ENCODE measurements around the gene HERC6. TPM values are rescaled to one million over a fixed set of nuclear protein-coding genes. Genes with fewer than 3 reads are reported as not detected.

HERC6 gene
- total RNA-seq, 2 donors from 2014 or later, result 9.9 to 12.7 TPM

DNA sequence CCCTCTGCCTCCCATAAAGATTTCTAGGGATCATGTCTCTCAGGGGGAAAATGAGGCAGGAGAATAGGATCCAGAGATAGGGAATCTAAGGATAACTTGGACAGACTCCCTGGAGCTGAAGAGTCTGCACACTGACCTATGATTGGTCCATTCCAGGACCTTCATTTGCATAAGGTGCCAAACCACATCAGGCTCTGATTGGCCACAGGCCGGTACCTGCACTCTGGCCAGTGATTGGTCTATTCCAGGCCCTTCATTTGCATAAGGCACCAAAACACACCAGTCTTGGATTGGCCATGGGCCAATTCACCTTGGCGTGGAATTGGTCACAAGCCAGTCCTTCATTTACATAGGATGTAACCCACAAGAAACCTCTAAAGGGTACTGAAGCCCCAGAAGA is 74.3 kb downstream of the HERC6 start:
- H3K27ac ChIP-seq (ENCODE audit: low read depth, low read length), result no peak overlapping the region
- no peaks in the 10 kb centered on the region for H3K36me3 ChIP-seq (ENCODE audit: control insufficient read depth, insufficient read depth, low read length)
- H3K9me3 Mint-ChIP-seq, result peaks cover 5% of the 10 kb centered on the region
- H3K27ac Mint-ChIP-seq, result no peak overlapping the region
- no peaks in the 10 kb centered on the region for H3K36me3 Mint-ChIP-seq (ENCODE audit: low read depth)
- TF ChIP-seq, protein P1, sequence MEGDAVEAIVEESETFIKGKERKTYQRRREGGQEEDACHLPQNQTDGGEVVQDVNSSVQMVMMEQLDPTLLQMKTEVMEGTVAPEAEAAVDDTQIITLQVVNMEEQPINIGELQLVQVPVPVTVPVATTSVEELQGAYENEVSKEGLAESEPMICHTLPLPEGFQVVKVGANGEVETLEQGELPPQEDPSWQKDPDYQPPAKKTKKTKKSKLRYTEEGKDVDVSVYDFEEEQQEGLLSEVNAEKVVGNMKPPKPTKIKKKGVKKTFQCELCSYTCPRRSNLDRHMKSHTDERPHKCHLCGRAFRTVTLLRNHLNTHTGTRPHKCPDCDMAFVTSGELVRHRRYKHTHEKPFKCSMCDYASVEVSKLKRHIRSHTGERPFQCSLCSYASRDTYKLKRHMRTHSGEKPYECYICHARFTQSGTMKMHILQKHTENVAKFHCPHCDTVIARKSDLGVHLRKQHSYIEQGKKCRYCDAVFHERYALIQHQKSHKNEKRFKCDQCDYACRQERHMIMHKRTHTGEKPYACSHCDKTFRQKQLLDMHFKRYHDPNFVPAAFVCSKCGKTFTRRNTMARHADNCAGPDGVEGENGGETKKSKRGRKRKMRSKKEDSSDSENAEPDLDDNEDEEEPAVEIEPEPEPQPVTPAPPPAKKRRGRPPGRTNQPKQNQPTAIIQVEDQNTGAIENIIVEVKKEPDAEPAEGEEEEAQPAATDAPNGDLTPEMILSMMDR (conservative IDR thresholded peaks at IDR 0.05), result no peak
- no peak overlapping the region for H3K4me3 ChIP-seq (ENCODE audit: low read length)
- peaks cover 8% of the 10 kb centered on the region for H3K27me3 ChIP-seq (ENCODE audit: control insufficient read depth, insufficient read depth, low read length, poor library complexity, severe bottlenecking)
- H3K4me1 Mint-ChIP-seq, result peaks cover 2% of the 10 kb centered on the region
- H3K9me3 ChIP-seq (ENCODE audit: control insufficient read depth, low read length), result no peaks in the 10 kb centered on the region
- H3K4me1 ChIP-seq (ENCODE audit: control insufficient read depth, insufficient read depth, low read length), result no peaks in the 10 kb centered on the region
- peaks cover 8% of the 10 kb centered on the region for H3K27me3 Mint-ChIP-seq (ENCODE audit: insufficient read depth)
- no peak overlapping the region for H3K4me3 Mint-ChIP-seq
- no peak for DNase-seq
- no peak overlapping the region for H3K9ac ChIP-seq (ENCODE audit: extremely low read depth, low read length, poor library complexity, severe bottlenecking)
- 94 to 96% methylated on average over 2 of the region's 2 CpGs for WGBS, 2 experiments (ENCODE audit: insufficient coverage in 1 of 2, insufficient read length in 1 of 2)

DNA sequence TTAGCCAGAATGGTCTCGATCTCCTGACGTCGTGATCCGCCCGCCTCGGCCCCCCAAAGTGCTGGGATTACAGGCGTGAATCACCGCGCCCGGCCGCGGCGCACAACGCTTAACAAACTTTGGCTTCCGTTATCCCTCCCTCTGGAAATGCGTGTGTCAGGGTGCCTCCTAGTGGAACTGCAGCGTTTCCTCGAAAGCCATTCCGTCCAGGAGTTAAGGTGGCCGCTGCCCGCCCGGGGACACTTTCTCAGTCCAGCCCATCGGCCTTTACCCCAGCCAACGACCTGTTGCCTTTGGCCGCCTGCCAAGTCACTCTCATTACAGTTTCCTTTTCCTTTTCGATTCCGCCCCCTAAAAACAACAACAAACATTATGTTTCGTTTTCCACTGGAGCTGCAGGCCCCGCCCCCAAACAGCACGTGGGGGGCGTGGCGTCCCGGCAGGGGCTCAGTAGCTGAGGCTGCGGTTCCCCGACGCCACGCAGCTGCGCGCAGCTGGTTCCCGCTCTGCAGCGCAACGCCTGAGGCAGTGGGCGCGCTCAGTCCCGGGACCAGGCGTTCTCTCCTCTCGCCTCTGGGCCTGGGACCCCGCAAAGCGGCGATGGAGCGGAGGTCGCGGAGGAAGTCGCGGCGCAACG is 78.1 kb downstream of the HERC6 start, which contains the start of gene HERC5:
Gene HERC5 (plus strand): TSS at position 450 of the 637 bp plus-strand sequence. CDS start 151 bp downstream, at position 601.
- Mint-ChIP-seq H3K9me3 (peaks cover 5% of the 10 kb centered on the region), H3K4me3 (peak within 1 kb of the TSS; percentile 77), H3K27me3 (ENCODE audit: insufficient read depth) (peaks cover 18% of the 10 kb centered on the region), H3K4me1 (peaks cover 4% of the 10 kb centered on the region), H3K27ac (peak within 1 kb of the TSS; percentile 92), H3K36me3 (ENCODE audit: low read depth) (no peaks in the 10 kb centered on the region)
- Histone ChIP-seq H3K9ac (ENCODE audit: extremely low read depth, low read length, poor library complexity, severe bottlenecking) (peak within 1 kb of the TSS; percentile 41), H3K9me3 (ENCODE audit: control insufficient read depth, low read length) (no peaks in the 10 kb centered on the region), H3K27ac (ENCODE audit: low read depth, low read length) (no peak within 1 kb of the TSS), H3K4me3 (ENCODE audit: low read length) (peak within 1 kb of the TSS; percentile 78), H3K36me3 (ENCODE audit: control insufficient read depth, insufficient read depth, low read length) (no peaks in the 10 kb centered on the region), H3K4me1 (ENCODE audit: control insufficient read depth, insufficient read depth, low read length) (peaks cover 2% of the 10 kb centered on the region), H3K27me3 (ENCODE audit: control insufficient read depth, insufficient read depth, low read length, poor library complexity, severe bottlenecking) (peaks cover 20% of the 10 kb centered on the region)
- TF ChIP-seq, protein P1 (conservative IDR thresholded peaks at IDR 0.05), result peak; percentile 86
- DNase-seq, result peak; percentile 97
- WGBS, 2 experiments (ENCODE audit: insufficient coverage in 1 of 2, insufficient read length in 1 of 2), result 0 to 1% methylated on average over 23 to 57 of the region's 57 CpGs

DNA sequence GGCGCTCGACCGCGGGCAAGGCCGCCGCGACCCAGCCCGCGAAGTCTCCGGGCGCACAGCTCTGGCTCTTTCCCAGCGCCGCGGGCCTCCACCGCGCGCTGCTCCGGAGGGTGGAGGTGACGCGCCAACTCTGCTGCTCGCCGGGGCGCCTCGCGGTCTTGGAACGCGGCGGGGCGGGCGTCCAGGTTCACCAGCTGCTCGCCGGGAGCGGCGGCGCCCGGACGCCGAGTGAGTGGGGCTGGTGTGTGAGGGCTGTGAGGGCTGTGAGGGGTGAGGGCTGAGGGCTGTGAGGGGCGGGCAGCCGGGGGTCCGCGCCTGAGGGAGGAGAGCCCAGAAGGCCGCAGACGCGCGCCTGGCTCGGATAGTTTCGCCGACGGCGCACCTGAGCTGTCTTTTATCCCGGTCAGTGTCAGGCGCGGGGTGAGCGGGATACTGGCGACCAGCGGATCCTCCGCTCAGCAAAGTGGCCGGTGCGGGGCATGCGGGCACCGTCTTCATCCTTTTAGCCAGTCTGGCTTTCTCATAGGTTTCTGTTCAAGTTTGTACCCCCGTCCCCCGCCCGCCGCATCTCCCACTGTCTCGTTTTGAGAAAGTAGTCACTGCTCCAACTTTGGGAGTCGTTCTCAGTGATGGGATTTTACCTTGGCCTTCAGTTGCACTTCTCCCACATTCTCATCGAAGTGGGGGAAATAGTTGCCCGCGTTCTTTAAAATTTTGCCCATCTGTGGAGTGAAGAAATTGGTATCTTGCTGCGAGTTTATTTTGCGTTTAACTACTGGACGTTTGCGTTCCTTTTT is 78.9 kb downstream of the HERC6 start:
- TF ChIP-seq, protein P1 (conservative IDR thresholded peaks at IDR 0.05), result no peak
- DNase-seq, result peak; percentile 86
- no peak overlapping the region for H3K27ac ChIP-seq (ENCODE audit: low read depth, low read length)
- peak overlapping the region; percentile 78 for H3K4me3 ChIP-seq (ENCODE audit: low read length)
- H3K9me3 ChIP-seq (ENCODE audit: control insufficient read depth, low read length), result no peaks in the 10 kb centered on the region
- H3K27me3 Mint-ChIP-seq (ENCODE audit: insufficient read depth), result peaks cover 18% of the 10 kb centered on the region
- peak overlapping the region; percentile 41 for H3K9ac ChIP-seq (ENCODE audit: extremely low read depth, low read length, poor library complexity, severe bottlenecking)
- peaks cover 2% of the 10 kb centered on the region for H3K4me1 ChIP-seq (ENCODE audit: control insufficient read depth, insufficient read depth, low read length)
- 4 to 5% methylated on average over 39 to 75 of the region's 75 CpGs for WGBS, 2 experiments (ENCODE audit: insufficient coverage in 1 of 2, insufficient read length in 1 of 2)
- peak overlapping the region; percentile 77 for H3K4me3 Mint-ChIP-seq
- H3K36me3 Mint-ChIP-seq (ENCODE audit: low read depth), result no peaks in the 10 kb centered on the region
- H3K36me3 ChIP-seq (ENCODE audit: control insufficient read depth, insufficient read depth, low read length), result no peaks in the 10 kb centered on the region
- peaks cover 5% of the 10 kb centered on the region for H3K9me3 Mint-ChIP-seq
- peak overlapping the region; percentile 72 for H3K27ac Mint-ChIP-seq
- peaks cover 20% of the 10 kb centered on the region for H3K27me3 ChIP-seq (ENCODE audit: control insufficient read depth, insufficient read depth, low read length, poor library complexity, severe bottlenecking)
- H3K4me1 Mint-ChIP-seq, result peaks cover 4% of the 10 kb centered on the region

Measured in endodermal cell (in vitro differentiated cells).